Neural cell (in vitro differentiated cells): ENCODE data around the gene MAP6. TPM values are rescaled to one million over a fixed set of nuclear protein-coding genes. Genes with fewer than 3 reads are reported as not detected.

Experiments
- H2AFZ ChIP-seq: fragments of 200-600, 300-800 bp; sonication (generic), shearing (Covaris generic); 2 replicates; pipeline ENCODE4 v1.6.0; 2014; ENCODE audit warnings: low read depth, mild to moderate bottlenecking, antibody characterized with exemption, low read length, moderate library complexity
- H3F3A ChIP-seq: fragments of 200-600 bp; shearing (Covaris generic); 2 replicates; pipeline ENCODE4 v1.6.1; 2016; ENCODE audit warnings: mild to moderate bottlenecking, moderate library complexity, mixed read lengths, antibody characterized with exemption, low read length; ENCODE audit not compliant: insufficient read depth, poor library complexity, severe bottlenecking
- H3K27ac ChIP-seq: fragments of 200-600, 300-800 bp; sonication (generic), shearing (Covaris generic); 2 replicates; pipeline ENCODE4 v1.5.1; 2014; ENCODE audit warnings: mild to moderate bottlenecking, low read length, moderate library complexity
- H3K27me3 ChIP-seq: fragments of 300-800, 200-600 bp; sonication (generic), shearing (Covaris generic); 2 replicates; pipeline ENCODE4 v1.6.0; 2014; ENCODE audit warnings: mild to moderate bottlenecking, low read depth, low read length, moderate library complexity; ENCODE audit not compliant: insufficient read depth
- H3K36me3 ChIP-seq: fragments of 300-800, 200-600 bp; sonication (generic), shearing (Covaris generic); 2 replicates; pipeline ENCODE4 v1.5.1; 2014; ENCODE audit warnings: mild to moderate bottlenecking, antibody characterized with exemption, low read length, moderate library complexity; ENCODE audit not compliant: insufficient read depth
- H3K4me2 ChIP-seq: fragments of 300-800, 200-600 bp; sonication (generic), shearing (Covaris generic); 2 replicates; pipeline ENCODE4 v1.6.0; 2014; ENCODE audit warnings: mild to moderate bottlenecking, low read length
- H3K4me3 ChIP-seq: fragments of 300-800, 200-600 bp; sonication (generic), shearing (Covaris generic); 2 replicates; pipeline ENCODE4 v1.5.1; 2014; ENCODE audit warnings: mild to moderate bottlenecking, low read length, moderate library complexity
- H3K79me2 ChIP-seq: fragments of 200-600 bp; shearing (Covaris generic); replicated peaks from 2 replicates; pipeline ENCODE4 v1.6.0; 2014; ENCODE audit warnings: mild to moderate bottlenecking, low read length, moderate library complexity; ENCODE audit not compliant: insufficient read depth
- H3K9ac ChIP-seq: fragments of 300-800, 200-600 bp; sonication (generic), shearing (Covaris generic); 2 replicates; pipeline ENCODE4 v1.6.1; 2016; ENCODE audit warnings: mild to moderate bottlenecking, low read length, mixed read lengths
- H3K9me2 ChIP-seq: fragments of 200-600 bp; shearing (Covaris generic); 2 replicates; pipeline ENCODE4 v1.6.1; 2016; ENCODE audit warnings: mild to moderate bottlenecking, low read length, mixed read lengths; ENCODE audit not compliant: insufficient read depth
- H3K9me3 ChIP-seq: fragments of 200-600, 300-800 bp; sonication (generic), shearing (Covaris generic); 2 replicates; pipeline ENCODE4 v1.6.1; 2016; ENCODE audit warnings: mild to moderate bottlenecking, mixed run types, low read length, moderate library complexity, mixed read lengths
- H4K20me1 ChIP-seq: fragments of 200-600 bp; shearing (Covaris generic); 2 replicates; pipeline ENCODE4 v1.6.1; 2016; ENCODE audit warnings: mild to moderate bottlenecking, mixed run types; ENCODE audit not compliant: insufficient read depth
- EZH2 ChIP-seq: fragments of 200-600, 300-800 bp; shearing (Covaris generic), sonication (generic); IDR thresholded peaks from 2 replicates; pipeline ENCODE4 v1.6.1; 2014; ENCODE audit warnings: antibody characterized with exemption, low read length, borderline replicate concordance, mild to moderate bottlenecking; ENCODE audit not compliant: insufficient read depth, poor library complexity, severe bottlenecking
- POLR2AphosphoS5 ChIP-seq: IDR thresholded peaks from 2 replicates; pipeline ENCODE4 v1.6.1; 2012
- RAD21 ChIP-seq: fragments of 450-650 bp; conservative IDR thresholded peaks from 2 replicates; pipeline ENCODE4 v1.6.1; 2014; ENCODE audit warnings: antibody characterized with exemption, mild to moderate bottlenecking, moderate library complexity
- SMC3 ChIP-seq: fragments of 450-650 bp; conservative IDR thresholded peaks from 2 replicates; pipeline ENCODE4 v1.6.1; 2014; ENCODE audit warnings: antibody characterized with exemption, mild to moderate bottlenecking, moderate library complexity; ENCODE audit not compliant: poor library complexity
- TAF1 ChIP-seq: IDR thresholded peaks from 2 replicates; pipeline ENCODE4 v1.6.1; 2012; ENCODE audit warnings: low read depth
- polyA plus RNA-seq: library from polyadenylated mRNA; depleted of rRNA; stranded (reverse); fragments of >200 nt; gene quantifications from 2 replicates; pipeline ENCODE4 v1.2.3, GENCODE V29; 2014
- TF ChIP-seq, protein P1 (sequence below): IDR thresholded peaks from 2 replicates; pipeline ENCODE4 v1.6.1; 2012; ENCODE audit warnings: borderline replicate concordance
- TF ChIP-seq, protein P2 (sequence below): fragments of 450-650 bp; IDR thresholded peaks from 2 replicates; pipeline ENCODE4 v1.5.1; 2014; ENCODE audit warnings: antibody characterized with exemption, mild to moderate bottlenecking, moderate library complexity; ENCODE audit not compliant: poor library complexity, severe bottlenecking

MAP6 gene
- polyA plus RNA-seq, 1 donor from 2014 or later, result 178 TPM

DNA sequence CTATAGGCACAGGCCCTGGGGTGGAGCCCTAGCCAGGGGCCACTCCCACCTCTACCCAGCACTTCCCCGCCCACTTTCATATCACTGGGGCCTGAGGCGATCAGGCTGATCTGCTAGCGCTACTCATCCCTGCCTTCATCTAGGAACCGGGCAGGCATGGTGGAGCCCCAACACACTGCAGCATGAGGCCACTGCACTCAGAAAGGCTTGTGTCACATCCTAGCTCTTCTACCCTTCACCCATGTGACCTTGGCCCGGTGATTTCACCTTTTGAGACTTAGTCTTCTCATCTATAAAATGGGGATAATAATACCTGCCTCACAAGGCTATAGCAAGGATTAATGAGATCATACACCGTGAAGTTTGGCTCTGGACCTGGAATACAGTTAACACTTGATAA is 125.0 kb downstream of the MAP6 start:
- Histone ChIP-seq H2AFZ (no peak overlapping the region), H3K9me2 (no peaks in the 10 kb centered on the region), H3K9ac (no peak overlapping the region), H3K4me2 (no peak overlapping the region), H4K20me1 (no peaks in the 10 kb centered on the region), H3K4me3 (no peak overlapping the region), H3K27me3 (no peaks in the 10 kb centered on the region), H3K36me3 (no peaks in the 10 kb centered on the region), H3K27ac (no peak overlapping the region), H3K79me2 (no peaks in the 10 kb centered on the region), H3F3A (no peaks in the 10 kb centered on the region), H3K9me3 (no peaks in the 10 kb centered on the region)
- no peak for TF ChIP-seq TAF1
- TF ChIP-seq, protein P1, sequence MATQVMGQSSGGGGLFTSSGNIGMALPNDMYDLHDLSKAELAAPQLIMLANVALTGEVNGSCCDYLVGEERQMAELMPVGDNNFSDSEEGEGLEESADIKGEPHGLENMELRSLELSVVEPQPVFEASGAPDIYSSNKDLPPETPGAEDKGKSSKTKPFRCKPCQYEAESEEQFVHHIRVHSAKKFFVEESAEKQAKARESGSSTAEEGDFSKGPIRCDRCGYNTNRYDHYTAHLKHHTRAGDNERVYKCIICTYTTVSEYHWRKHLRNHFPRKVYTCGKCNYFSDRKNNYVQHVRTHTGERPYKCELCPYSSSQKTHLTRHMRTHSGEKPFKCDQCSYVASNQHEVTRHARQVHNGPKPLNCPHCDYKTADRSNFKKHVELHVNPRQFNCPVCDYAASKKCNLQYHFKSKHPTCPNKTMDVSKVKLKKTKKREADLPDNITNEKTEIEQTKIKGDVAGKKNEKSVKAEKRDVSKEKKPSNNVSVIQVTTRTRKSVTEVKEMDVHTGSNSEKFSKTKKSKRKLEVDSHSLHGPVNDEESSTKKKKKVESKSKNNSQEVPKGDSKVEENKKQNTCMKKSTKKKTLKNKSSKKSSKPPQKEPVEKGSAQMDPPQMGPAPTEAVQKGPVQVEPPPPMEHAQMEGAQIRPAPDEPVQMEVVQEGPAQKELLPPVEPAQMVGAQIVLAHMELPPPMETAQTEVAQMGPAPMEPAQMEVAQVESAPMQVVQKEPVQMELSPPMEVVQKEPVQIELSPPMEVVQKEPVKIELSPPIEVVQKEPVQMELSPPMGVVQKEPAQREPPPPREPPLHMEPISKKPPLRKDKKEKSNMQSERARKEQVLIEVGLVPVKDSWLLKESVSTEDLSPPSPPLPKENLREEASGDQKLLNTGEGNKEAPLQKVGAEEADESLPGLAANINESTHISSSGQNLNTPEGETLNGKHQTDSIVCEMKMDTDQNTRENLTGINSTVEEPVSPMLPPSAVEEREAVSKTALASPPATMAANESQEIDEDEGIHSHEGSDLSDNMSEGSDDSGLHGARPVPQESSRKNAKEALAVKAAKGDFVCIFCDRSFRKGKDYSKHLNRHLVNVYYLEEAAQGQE, result no peak
- no peak for TF ChIP-seq RAD21
- TF ChIP-seq POLR2AphosphoS5, result no peak
- no peak for TF ChIP-seq SMC3
- TF ChIP-seq EZH2, result no peak
- TF ChIP-seq, protein P2, sequence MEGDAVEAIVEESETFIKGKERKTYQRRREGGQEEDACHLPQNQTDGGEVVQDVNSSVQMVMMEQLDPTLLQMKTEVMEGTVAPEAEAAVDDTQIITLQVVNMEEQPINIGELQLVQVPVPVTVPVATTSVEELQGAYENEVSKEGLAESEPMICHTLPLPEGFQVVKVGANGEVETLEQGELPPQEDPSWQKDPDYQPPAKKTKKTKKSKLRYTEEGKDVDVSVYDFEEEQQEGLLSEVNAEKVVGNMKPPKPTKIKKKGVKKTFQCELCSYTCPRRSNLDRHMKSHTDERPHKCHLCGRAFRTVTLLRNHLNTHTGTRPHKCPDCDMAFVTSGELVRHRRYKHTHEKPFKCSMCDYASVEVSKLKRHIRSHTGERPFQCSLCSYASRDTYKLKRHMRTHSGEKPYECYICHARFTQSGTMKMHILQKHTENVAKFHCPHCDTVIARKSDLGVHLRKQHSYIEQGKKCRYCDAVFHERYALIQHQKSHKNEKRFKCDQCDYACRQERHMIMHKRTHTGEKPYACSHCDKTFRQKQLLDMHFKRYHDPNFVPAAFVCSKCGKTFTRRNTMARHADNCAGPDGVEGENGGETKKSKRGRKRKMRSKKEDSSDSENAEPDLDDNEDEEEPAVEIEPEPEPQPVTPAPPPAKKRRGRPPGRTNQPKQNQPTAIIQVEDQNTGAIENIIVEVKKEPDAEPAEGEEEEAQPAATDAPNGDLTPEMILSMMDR, result no peak

DNA sequence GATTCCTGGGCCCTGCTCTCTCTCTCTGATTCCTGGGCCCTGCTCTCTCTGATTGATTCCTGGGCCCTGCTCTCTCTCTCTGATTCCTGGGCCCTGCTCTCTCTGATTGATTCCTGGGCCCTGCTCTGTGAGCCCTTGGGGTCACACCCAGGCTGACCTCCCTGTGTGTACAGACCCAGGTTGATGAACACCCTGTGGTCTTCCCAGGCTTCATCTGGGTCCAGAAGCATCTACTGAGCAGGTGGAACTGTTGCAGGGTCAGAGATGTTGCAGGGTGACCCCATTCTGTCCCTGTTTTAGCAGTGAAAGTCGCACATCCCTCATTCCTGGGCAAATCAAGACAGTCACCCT is 126.8 kb downstream of the MAP6 start:
- Histone ChIP-seq H3K9me2 (no peaks in the 10 kb centered on the region), H3K36me3 (no peaks in the 10 kb centered on the region), H3K27me3 (no peaks in the 10 kb centered on the region), H3K9me3 (no peaks in the 10 kb centered on the region), H3K9ac (no peak overlapping the region), H3K27ac (no peak overlapping the region), H4K20me1 (no peaks in the 10 kb centered on the region), H3K79me2 (no peaks in the 10 kb centered on the region), H3K4me3 (no peak overlapping the region), H2AFZ (no peak overlapping the region), H3F3A (no peaks in the 10 kb centered on the region), H3K4me2 (no peak overlapping the region)
- no peak for TF ChIP-seq POLR2AphosphoS5

DNA sequence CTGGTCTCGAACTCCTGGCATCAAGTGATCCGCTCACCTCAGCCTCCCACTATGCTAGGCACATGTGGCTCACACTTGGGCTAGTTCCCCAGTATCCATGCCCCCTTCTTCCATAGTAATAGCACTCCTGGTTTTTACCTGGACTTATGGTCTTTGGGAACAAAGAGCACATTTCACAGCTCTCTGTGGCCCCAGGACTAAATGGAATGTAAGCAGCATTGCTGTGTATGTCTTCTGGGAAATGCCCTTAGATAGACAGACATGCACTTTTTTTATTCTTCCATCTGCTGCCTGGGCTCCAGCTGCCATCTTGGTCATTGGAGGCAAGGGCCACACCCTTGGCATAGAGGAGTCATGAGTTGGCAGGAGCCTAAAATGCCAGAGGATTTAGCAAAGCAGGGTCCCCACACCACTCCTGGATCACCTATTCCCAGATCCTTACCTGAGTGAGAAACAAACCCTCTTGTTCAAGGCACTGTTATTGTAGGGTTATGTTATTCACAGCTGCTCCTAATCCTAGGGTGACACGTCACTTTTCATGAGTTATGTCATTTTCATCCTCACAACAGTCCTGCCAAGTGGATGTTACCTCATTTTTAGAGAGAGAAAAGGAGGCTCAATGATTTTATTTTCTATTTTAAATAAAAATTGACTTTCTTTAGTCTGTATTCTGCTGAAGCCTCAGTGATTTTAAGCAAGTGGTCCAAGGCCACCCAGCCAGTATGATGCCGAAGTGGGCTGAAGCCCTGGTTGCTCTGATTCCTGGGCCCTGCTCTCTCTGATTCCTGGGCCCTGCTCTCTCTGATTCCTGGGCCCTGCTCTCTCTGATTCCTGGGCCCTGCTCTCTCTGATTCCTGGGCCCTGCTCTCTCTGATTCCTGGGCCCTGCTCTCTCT is 127.4 kb downstream of the MAP6 start:
- Histone ChIP-seq H3K36me3 (no peaks in the 10 kb centered on the region), H4K20me1 (no peaks in the 10 kb centered on the region), H3K27me3 (no peaks in the 10 kb centered on the region), H3K9me3 (no peaks in the 10 kb centered on the region), H2AFZ (no peak overlapping the region), H3K79me2 (no peaks in the 10 kb centered on the region), H3K9ac (no peak overlapping the region), H3F3A (no peaks in the 10 kb centered on the region), H3K27ac (no peak overlapping the region), H3K9me2 (no peaks in the 10 kb centered on the region), H3K4me2 (no peak overlapping the region), H3K4me3 (no peak overlapping the region)
- TF ChIP-seq RAD21 (no peak), SMC3 (no peak)
